Measurements from ENCODE around the gene OSBPL10.

Gene OSBPL10

DNA sequence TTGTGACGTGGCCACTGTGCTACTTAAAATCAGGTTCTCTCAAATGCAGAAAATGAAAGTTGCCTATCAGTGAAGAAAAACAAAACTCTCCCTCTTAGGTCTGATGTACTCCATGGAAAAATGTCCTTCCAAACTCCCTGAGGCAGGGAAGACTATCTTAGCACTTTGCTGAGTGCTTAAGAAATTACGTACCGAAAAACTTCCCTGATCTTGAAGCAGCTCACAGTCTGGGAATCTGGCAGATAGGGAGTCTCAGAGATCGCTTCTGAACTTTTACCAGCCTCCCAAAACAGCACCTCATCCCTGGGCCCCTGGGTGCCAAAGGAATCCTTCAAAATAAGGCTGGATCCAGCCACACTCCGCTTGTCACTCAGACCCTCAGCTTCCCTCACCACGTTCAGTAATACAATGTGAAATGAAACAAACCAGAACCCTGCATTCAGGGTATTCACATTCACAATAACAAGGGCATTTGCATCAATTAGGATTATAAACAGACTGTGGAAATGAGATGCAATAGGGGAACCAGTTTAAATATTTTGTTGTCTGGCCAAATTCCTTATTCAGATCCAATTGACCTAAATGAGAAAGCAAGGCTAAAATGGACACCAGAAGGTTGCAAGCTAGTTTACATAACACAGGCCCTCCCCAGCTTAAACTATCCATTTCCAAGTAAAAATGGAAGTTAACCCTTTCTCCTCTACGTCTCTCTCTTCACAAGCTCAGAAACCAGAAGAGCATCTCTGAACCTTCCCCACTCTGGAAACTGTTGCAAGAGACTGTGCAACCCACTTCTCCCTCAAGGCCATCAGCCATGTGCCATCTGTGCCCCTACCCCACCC lies 20.9 kb downstream of the OSBPL10 start:
- DNase-seq (ENCODE audit: low read depth in 2 of 2) = no peak

DNA sequence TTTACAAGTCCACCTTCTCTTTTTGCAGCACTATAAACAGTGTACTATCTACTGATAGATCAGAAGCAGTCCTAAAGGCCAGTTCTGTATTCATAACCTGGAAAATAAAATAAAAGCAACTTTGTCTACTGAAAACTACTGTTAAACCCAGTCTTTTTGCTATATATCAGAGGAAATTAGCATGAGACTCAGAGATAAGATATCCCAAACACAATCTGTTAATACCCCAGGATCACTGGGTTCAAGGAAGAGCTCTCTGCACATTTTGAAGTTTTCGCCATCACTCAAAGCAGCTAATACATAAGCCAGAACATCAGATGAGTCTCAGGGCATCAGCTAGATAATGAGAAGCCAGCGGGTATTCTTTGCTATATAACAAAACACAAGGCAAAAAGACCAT lies 21.8 kb downstream of the OSBPL10 start:
- DNase-seq (ENCODE audit: low read depth in 2 of 2) = no peak

DNA sequence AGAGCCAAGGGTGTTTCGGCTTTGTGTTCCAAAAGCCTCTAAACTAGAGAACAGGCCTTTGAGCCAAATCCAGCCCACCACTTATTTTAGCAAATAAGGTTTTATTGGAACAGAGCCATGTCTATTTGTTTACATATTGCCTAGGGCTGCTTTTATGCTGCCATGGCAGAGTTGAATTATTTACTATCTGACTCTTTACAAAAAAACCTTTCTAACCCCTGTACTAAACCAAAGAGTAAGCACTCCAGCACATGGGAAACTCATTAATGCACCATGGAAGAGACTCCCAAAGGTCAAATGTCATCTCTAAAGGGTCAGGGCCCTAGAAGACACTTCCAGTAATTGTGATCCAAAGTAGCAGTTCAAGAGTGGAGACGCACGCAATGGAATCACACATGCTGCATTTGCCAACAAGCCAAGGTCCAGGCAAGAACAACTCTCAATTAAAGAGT lies 22.3 kb downstream of the OSBPL10 start:
- no peak for DNase-seq (ENCODE audit: low read depth in 2 of 2)

DNA sequence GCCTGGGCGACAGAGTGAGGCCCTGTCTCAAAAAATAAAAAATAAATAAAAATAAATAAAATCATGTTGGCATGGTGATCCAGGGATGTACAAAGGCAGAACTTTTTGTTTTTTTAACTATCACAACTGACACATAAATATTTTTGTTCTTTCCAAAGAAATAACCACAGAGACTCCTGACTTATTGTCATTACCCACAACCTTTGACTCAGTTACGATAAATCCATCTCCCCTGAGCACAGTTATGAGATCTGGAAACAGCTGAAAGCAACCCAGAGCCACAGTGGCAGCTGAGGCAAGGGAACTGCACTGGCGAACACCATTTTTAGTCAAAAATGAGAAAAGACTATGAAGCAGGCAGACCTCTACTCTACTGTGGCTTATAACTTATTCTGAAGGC lies 24.0 kb downstream of the OSBPL10 start:
- no peak for DNase-seq (ENCODE audit: low read depth in 2 of 2)

DNA sequence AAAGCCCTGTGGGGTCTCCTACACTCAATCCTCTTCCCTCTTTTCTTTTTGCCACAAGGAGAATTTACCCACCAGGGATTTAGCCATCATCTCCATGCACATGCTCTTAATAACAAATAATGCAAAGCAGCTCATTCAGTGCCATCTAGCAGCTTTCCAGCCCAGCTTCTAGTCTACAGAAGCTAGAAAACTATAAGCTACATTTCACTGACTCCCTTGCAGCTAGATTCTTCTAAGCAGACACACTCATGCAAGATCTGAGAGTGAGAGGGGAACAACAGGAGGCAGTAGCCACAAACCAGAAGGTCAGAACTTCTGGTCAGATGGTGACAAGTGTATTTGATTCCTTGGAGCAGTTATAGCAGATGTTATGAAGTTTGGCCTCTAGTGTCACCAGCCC lies 25.5 kb downstream of the OSBPL10 start:
- no peak for DNase-seq (ENCODE audit: low read depth in 2 of 2)

DNA sequence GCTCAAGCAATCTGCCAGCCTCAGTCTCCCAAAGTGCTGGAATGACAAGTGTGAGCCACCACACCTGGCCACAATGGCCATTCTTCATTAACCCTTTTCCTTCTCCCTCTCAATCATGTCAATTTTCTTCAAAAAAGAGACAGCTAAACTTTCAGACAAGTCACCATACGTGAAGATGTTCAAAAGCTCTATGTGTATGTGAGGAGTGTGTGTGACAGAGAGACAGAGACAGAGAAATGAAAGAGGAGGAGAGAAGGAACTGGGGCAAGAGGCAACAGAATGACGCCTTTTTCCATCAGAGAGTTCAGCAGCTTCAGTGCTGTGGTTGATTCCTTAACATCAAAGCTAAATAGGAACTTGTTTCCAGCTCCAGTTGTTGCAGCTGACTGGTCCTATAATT lies 27.4 kb downstream of the OSBPL10 start:
- DNase-seq (ENCODE audit: low read depth in 2 of 2) = no peak

DNA sequence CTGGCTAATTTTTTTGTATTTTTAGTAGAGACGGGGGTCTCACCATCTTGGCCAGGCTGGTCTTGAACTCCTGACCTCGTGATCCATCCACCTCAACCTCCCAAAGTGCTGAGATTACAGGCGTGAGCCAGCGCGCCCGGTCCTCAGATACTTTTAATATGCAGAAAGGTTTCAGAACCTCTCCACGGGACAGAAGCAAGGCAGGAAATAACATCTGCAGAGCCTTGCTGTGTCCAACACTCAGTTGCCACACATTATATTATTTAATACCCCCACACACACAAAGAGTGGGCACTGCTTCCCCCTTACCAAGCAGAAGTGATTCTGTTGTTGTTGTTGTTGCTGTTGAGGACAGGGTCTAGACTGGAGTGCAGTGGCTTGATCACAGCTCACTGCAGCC lies 28.0 kb downstream of the OSBPL10 start:
- no peak for DNase-seq (ENCODE audit: low read depth in 2 of 2)

DNA sequence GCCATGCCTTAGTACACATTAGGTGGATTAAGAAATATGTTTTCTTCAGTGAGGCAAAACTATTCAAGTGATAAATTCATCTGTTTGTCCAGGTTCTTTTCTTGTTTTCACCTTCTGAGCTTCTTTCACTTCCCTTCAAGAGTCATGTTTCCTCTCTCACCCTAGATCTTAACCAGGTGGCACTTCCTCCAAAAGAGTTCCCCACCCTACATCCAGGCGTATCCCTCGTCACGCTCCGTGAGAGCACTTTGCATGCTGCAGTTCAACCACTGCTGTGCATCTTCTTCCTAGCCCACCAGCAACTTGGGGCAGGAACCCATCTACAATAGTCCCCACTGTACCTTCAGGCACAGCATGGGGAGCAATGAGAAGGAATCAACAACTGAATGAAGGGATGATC lies 28.9 kb downstream of the OSBPL10 start:
- DNase-seq (ENCODE audit: low read depth in 2 of 2) = no peak

DNA sequence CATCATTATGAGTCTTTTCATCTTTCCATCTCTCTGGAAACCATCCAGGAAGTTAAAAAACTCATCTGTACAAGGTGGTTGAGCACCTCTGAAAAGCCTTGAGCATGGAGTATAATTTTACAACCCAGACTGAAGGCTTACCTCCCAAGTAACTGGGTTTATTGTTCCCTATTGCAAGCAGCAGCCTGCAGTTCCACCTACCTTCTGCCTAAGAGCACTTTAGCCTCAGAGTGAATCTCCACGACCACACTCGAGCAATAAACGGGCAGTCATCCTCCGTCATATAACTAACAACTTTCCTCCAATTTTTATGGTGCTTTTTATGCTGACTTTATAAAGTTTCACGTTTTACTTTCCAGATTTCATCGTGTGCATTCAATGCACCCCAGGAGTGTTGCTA lies 32.8 kb downstream of the OSBPL10 start:
- no peak for DNase-seq (ENCODE audit: low read depth in 2 of 2)

DNA sequence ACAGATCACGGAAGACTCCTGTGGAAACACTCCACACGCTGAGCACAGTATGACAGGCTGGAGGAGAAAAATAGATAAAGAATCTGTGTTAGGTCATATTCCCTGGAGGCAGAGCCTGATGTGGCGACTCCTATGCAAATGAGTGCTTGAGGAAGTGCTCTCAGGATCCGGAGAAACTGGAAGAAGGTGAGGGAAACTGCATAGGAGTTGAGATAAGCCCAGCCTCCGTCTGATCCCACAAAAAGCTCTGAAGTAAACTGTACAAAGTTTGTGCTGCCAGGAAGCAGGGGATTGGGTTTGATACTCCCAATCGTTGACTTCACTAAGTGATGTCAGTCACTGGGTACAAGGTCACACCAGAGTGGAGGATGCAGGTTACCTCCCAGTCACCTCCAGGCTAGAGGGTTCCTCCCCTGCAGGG lies 33.4 kb downstream of the OSBPL10 start:
- no peak for DNase-seq (ENCODE audit: low read depth in 2 of 2)

DNA sequence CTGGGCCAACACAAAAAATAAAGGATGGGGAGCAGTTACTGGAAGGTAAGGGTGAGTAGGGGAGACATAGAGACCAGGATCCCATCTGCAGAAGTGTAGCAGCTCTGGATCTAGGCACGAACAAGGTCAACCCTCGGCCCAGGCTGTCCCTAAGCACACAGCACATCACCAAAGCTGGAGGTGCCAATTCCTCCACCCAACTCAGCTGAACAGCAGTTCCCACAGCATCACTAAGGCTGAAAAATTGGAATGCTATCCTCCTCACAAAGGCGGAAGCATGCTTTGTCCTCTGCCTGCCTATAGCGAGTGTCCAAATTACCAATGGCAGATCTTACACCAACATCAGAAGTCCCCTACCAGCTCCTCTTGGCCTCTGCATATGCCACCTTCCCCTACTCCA lies 33.9 kb downstream of the OSBPL10 start:
- DNase-seq (ENCODE audit: low read depth in 2 of 2) = no peak

DNA sequence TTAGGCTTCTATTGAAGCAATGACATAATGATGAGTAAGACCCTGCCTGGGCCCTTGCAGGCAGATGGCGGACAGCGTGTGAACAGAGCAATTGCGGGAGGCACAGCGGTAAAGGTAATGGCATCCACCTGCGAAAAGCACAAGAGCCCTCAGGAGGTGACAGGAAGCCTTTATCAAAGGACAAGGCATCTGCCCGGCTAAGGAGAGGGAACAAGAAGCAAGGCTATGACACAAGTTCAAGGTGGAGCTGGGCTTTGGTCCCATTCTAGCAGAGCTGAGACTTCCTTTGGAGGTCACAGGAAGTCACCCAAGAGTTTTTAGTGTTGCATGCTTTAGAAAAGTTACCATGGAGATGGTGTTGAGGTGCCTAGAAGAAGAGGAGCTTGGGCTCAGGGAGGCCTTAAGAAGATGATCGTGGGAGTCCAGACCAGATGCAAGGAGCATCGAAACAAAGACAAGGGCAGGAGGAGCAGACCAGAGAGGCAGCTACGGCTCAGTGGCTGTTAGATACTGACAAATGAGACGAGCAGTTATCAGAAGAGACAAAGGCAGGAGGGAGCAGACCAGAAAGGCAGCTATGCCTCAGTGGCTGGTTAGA lies 34.5 kb downstream of the OSBPL10 start:
- DNase-seq (ENCODE audit: low read depth in 2 of 2) = no peak

DNA sequence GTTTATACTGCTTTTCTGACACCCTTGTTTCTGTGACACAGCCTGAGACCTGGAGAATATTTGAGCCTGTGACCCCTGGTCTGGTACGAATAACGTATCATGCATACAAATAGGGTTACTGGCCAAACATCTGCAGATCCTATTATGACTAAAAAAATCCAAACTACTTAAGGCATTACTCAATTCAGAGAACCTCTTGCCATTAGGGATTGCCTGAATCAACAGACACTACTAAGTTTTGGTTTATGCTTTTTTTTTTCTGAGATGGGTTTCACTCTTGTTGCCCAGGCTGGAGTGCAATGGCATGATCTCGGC lies 35.4 kb downstream of the OSBPL10 start:
- no peak for DNase-seq (ENCODE audit: low read depth in 2 of 2)

DNA sequence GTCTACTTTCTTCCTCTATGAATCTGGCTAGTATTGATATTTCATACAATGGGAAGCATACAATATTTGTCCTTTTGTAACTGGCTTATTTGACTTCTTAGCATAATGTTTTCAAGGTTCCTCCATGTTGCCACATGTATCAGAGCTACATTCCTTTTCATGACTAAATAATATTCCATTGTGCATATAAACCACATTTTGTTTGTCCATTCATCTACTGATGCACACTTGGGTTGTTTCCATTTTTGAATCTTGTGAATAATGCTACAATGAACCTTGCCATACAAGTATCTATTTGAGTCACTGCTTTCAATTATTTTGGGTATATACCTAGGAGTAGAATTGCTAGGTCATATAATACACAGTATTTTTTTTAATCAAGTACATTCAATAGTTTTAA lies 38.0 kb downstream of the OSBPL10 start:
- DNase-seq (ENCODE audit: low read depth in 2 of 2) = no peak

DNA sequence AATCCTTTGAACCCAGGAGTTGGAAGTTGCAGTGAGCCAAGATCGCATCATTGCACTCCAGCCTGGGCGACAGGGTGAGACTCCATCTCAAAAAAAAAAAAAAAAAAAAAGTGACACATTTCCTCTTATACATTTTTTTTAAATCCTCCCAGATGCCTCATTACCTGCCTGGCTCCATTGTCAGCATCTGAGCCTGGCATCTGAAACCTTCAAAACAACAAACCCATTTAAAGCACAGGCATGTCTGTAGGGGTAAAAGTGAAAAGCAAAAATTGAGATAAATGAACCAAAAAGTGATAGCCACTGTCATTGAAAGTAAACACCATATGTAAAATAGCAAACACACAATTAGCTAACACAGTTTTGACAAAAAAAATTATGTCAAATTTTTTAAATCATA lies 38.6 kb downstream of the OSBPL10 start:
- no peak for DNase-seq (ENCODE audit: low read depth in 2 of 2)

DNA sequence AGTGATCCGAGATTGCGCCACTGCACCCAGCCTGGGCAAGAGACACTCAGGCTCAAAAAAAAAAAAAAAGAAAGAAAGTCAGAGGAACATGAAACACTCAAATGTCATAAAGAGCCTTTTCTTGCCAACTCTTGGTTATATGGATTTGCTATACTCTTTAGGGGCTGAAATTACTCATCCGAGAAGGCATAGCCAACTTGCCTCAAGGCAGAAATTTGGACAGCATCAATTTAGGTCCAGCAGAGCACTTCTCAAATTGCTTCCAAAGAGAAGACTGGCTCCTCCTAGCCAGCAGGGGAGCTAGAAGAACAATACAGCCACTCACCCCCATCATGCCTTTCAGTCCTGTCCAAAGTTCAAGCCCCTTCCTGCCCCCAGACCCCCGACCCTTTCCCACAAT lies 43.8 kb downstream of the OSBPL10 start:
- no peak for DNase-seq (ENCODE audit: low read depth in 2 of 2)

DNA sequence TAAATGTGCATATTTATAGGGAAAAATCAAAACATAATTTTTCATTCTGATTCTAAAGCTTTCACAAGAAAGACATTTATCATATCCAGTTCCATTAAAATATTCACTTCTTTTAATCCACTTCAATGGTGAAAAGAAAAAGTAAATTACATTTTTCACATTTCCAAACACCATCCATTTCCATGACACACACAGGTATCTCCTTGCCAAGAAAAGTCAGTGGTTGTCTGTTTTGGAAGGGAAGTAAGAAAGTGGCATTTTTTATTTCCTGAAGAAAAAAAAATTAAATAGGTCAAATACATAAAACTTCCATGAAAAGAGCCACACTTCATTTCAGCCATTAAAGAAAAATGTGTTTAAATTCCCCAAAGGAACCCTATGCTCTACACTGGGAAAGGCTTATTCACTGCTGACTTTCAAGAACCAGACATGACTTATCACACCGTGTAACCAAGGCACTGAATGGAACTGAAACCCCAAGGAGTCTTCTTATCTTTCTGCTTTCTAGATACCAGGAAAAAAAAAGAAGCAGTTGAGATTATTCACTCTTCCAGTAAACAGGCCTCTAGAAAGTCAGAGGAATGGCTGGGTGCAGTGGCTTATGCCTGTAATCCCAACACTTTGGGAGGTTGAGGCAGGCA lies 44.5 kb downstream of the OSBPL10 start:
- DNase-seq (ENCODE audit: low read depth in 2 of 2) = no peak

DNA sequence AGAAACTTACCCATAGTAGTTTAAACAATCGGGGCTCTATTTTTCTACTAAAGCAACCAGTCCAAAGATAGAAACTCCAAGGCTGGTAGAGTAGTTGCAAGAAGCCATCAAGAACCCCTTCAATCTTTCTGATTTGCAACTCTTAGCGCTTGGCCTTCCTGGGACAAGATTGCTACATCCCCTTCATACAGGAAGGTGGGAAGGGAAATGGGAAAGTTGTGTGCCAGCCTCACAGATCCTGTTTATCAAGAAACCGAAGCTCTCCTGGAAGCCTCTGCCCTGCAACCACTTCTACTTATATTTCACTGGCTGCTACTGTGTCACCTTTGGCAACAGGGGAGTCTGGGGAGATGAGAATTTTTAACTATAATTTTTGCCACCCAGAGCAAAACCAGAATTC lies 46.2 kb downstream of the OSBPL10 start:
- no peak for DNase-seq (ENCODE audit: low read depth in 2 of 2)

DNA sequence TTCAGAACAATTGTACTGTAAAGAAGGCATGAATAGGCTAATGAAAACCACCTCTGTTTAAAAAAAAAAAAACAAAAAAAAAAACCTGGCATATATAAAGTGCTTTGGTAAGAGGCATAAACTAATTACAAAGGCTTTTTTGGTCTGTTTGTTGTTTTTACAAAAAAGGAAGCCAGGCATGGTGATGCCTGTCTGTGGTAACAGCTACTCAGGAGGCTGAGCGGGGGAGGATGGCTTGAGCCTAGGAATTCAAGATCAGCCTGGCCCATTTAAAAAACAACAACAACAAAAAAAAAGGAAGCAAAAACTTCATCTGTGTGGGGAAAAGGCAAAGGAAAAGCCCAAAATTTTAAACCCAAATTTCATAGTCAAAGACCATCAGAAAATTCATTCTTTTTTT lies 47.0 kb downstream of the OSBPL10 start:
- no peak for DNase-seq (ENCODE audit: low read depth in 2 of 2)

DNA sequence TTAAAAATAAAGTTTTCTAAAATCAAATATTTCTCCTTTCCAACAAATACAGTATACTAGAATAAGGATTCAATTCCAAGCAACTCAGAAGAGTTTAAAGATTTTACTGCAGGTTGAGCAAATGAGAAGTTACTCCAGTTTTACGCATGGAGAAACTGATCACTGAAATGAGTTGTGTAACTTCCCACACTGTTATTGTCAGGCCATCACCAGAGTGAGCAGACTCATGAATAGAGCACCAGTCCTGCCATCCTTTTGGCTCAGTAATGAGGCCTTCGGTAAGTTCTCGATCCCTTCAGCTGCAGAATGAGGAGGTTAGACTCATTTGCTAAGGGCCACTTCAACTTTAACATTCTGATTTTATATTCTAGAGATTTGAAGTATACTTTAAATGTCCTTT lies 48.1 kb downstream of the OSBPL10 start:
- DNase-seq (ENCODE audit: low read depth in 2 of 2) = no peak

DNA sequence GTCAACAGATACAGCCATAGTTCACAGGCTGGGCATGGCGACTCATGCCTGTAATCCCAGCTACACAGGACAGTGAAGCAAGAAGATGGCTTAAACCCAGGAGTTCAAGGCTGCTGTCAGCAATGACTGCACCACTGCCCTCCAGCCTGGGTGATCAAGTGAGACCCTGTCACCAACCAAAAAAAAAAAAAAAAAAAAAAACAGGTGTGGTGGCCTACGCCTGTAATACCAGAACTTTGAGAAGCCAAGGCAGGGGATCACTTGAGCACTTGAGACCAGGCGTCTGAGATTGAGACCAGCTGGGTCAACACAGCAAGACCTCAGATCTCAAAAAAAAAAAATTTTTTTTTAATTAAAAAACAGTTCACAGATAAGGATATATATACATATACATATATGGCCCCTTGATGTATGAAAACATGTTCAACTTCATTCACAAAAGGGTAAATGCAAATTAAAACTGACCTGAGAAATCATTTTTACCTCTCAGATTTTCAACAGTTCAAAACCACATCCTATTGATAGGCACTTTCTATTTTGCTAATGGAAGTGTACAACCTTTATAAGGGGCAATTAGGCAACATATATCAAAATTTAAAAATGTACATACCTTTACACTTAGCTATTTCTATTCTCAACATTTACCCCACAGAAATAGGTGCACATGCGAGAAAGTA lies 51.1 kb downstream of the OSBPL10 start:
- no peak for DNase-seq (ENCODE audit: low read depth in 2 of 2)

DNA sequence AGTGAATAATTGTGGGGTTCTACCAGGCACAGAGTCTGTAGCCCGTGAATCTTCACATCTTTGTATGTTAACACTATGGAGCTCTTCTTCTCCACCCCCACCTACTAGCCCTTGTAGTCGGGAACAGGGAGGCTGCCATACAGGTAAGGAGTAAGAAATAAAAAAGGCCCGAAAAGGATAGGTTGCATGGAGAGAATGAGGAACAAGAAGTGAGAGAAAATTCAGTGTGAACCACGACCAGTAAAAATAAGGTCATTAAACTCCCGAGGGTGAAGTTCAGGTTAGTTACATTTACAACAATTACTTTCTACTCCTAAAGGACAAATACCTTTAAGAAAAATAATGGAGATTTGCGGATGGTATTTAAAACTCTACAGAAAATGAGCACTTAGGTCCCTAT lies 53.3 kb downstream of the OSBPL10 start:
- DNase-seq (ENCODE audit: low read depth in 2 of 2) = no peak

DNA sequence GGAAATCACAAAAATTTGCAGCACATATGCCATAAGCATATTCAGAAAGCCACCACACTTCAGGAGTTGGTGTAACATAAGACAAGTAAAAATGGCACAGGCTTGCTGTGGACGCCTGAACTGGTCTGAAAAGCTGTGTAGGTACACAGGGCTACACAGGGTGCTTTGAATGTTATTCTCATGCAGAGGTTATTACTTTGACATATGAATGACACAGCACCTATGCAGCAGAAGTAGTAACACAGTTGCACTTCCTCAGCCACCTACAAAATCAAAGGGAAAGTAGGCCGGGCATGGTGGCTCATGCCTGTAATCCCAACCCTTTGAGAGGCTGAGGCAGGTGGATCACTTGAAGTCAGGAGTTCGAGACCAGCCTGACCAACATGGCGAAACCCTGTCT lies 54.5 kb downstream of the OSBPL10 start:
- no peak for DNase-seq (ENCODE audit: low read depth in 2 of 2)
